HAP-1 (cell line): ENCODE data around the gene POLR2J3.
"Not testable (repeated sequence)": the region's sequence is repeated elsewhere in the genome, so short reads cannot be mapped to it uniquely, and the experiment has no call there.

Experiments
- DNase-seq, 2 experiments: peaks; one replicate each; pipeline ENCODE4 v3.0.0-alpha.2; 2016 to 2020; ENCODE audit warnings: low spot score in 2 of 2
- H3K27me3 ChIP-seq: fragments of 250-450 bp; sonication (Bioruptor Pico); 2 replicates; pipeline ENCODE4 v1.5.1; 2020; ENCODE audit warnings: low read depth, mild to moderate bottlenecking, moderate library complexity
- H3K36me3 ChIP-seq: fragments of 250-450 bp; sonication (Bioruptor Pico); replicated peaks from 2 replicates; pipeline ENCODE4 v1.5.1; 2020; ENCODE audit warnings: mild to moderate bottlenecking
- H3K4me1 ChIP-seq: fragments of 250-450 bp; sonication (Bioruptor Pico); 2 replicates; pipeline ENCODE4 v1.5.1; 2020; ENCODE audit warnings: mild to moderate bottlenecking
- H3K4me3 ChIP-seq: fragments of 250-450 bp; sonication (Bioruptor Pico); 2 replicates; pipeline ENCODE4 v1.5.1; 2020; ENCODE audit warnings: mild to moderate bottlenecking, moderate library complexity
- H3K9me3 ChIP-seq: fragments of 250-450 bp; sonication (Bioruptor Pico); 2 replicates; pipeline ENCODE4 v1.5.1; 2020; ENCODE audit warnings: mild to moderate bottlenecking, moderate library complexity
- in situ Hi-C: fragments of 300-500 bp; cut with MboI; formaldehyde crosslinking; loops from 3 replicates; pipeline ENCODE4 v1.14.3; 2020; ENCODE audit warnings: low sequenced_read_pairs, inconsistent platforms, mixed read lengths

POLR2J3 gene

DNA sequence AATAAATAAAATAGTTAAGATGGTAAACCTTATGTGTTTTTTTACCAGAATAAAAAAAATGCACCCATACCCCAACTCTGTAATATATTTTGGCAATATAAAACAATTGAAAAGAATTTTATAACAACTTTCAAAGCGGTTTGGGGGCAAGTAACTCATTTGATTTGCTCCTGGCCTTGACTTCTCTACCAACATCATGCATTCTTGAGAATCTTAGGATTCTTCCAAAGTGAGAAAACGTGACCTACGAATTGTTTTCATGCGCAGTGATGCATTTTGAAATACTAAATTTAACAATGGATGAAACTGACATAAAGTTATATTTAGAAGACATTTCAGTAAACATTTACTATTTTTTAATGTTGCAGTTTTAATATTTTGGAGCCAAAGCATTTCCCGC lies 51.6 kb downstream of the POLR2J3 start:
- H3K36me3 ChIP-seq, H3K4me1 ChIP-seq, H3K4me3 ChIP-seq, DNase-seq, H3K9me3 ChIP-seq, H3K27me3 ChIP-seq, in situ Hi-C loops: not testable (repeated sequence)

GRCh38 chr7:102517550-102518147 lies 54.7 kb downstream of the POLR2J3 start, which contains the start of gene RASA4B:
Gene RASA4B, minus strand, starts transcription at chr7:102517777. Its CDS starts 67 bp downstream, at chr7:102517710.
- H3K27me3 ChIP-seq, H3K4me3 ChIP-seq, in situ Hi-C loops, H3K36me3 ChIP-seq, H3K9me3 ChIP-seq, H3K4me1 ChIP-seq, DNase-seq: not testable (repeated sequence)
